ENCODE results near the gene PCDH9.

PCDH9 gene

DNA sequence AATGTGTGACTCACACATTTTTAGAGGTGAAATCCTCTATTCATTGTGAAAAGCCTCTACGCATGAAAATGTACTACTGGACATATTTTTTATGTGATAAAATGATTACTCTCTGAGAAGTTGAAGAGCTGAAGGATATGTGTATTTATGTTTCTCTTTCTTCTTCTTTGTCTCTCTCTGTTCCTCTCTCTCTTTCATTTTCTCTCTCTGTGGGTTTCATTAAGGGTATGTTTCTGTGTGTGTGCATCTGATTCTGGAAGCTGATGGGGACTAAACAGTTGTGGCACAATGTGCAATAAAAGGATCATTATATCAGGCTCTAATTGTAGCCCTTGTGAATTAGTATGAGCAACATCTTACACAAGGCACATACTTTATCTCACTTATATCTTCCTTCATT is 867.7 kb downstream of the PCDH9 start:
- no peaks in the 10 kb centered on the region for H3K36me3 ChIP-seq (ENCODE audit: low read depth)
- H3K4me3 ChIP-seq (ENCODE audit: severe bottlenecking): no peak overlapping the region
- TF ChIP-seq, protein P1, sequence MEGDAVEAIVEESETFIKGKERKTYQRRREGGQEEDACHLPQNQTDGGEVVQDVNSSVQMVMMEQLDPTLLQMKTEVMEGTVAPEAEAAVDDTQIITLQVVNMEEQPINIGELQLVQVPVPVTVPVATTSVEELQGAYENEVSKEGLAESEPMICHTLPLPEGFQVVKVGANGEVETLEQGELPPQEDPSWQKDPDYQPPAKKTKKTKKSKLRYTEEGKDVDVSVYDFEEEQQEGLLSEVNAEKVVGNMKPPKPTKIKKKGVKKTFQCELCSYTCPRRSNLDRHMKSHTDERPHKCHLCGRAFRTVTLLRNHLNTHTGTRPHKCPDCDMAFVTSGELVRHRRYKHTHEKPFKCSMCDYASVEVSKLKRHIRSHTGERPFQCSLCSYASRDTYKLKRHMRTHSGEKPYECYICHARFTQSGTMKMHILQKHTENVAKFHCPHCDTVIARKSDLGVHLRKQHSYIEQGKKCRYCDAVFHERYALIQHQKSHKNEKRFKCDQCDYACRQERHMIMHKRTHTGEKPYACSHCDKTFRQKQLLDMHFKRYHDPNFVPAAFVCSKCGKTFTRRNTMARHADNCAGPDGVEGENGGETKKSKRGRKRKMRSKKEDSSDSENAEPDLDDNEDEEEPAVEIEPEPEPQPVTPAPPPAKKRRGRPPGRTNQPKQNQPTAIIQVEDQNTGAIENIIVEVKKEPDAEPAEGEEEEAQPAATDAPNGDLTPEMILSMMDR (IDR thresholded peaks at IDR 0.05; ENCODE audit: poor library complexity, severe bottlenecking): no peak
- ATAC-seq (ENCODE audit: low read depth) (no peak), DNase-seq (ENCODE audit: low spot score) (no peak)
- no peaks in the 10 kb centered on the region for H3K27me3 ChIP-seq (ENCODE audit: insufficient read depth, poor library complexity, severe bottlenecking)
- H3K27ac ChIP-seq (ENCODE audit: poor library complexity, severe bottlenecking): no peak overlapping the region
- H3K9me3 ChIP-seq (ENCODE audit: severe bottlenecking): no peaks in the 10 kb centered on the region
- H3K4me1 ChIP-seq (ENCODE audit: insufficient read depth, poor library complexity, severe bottlenecking): no peaks in the 10 kb centered on the region

DNA sequence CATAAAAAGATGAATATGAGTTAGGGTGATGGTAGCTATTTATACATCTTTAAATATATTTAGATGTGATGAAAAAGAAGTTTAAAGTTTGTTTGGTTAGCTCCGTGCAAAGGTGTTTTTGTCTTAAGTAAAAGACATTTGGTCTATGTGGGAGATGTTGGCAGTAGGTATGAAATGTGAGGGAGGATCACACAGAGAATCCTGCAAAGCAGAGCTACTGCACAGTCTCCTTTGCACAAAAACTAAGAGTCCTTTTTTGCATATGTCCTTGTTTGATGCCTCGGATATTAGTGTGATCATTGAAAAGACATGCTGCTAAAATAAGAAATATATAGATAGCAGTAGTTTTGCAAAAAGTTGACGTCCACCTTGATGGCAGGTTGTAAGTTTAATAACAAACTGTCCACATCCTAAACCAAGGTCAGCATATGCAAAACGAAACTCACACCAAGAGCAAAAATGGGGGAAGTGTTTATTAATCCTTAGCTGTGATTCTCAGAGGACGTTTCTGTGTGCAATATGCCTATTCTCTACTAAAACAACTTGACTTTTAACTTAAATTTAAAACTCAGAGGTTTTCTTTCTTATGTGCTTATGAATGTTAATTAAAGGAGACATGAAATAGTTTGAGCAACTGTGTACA is 870.1 kb downstream of the PCDH9 start:
- Histone ChIP-seq H3K27me3 (ENCODE audit: insufficient read depth, poor library complexity, severe bottlenecking) (no peaks in the 10 kb centered on the region), H3K4me3 (ENCODE audit: severe bottlenecking) (no peak overlapping the region), H3K9me3 (ENCODE audit: severe bottlenecking) (no peaks in the 10 kb centered on the region), H3K4me1 (ENCODE audit: insufficient read depth, poor library complexity, severe bottlenecking) (no peaks in the 10 kb centered on the region), H3K36me3 (ENCODE audit: low read depth) (no peaks in the 10 kb centered on the region), H3K27ac (ENCODE audit: poor library complexity, severe bottlenecking) (no peak overlapping the region)
- DNase-seq (ENCODE audit: low spot score) (no peak), ATAC-seq (ENCODE audit: low read depth) (no peak)
- TF ChIP-seq, protein P1 (IDR thresholded peaks at IDR 0.05; ENCODE audit: poor library complexity, severe bottlenecking): no peak

DNA sequence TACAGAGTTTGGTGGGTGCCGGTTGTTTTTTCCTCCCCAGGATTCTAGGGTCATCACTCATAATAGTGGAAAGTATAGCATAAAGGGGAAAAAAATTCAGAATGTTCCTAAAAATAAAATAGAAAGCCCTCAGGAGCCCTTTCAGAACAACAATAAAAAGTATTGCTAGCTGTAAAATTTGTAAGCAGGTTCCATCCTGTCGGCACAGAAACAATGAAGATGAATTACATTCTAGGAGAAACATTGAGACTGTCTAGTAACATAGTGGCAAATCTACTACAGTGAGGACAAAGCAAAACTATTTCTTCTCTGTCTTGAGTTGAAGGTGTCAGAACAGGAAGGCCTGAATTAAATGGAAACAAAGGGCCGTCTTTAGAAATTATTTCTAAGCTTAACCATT is 870.7 kb downstream of the PCDH9 start:
- H3K4me1 ChIP-seq (ENCODE audit: insufficient read depth, poor library complexity, severe bottlenecking): no peaks in the 10 kb centered on the region
- no peak overlapping the region for H3K4me3 ChIP-seq (ENCODE audit: severe bottlenecking)
- TF ChIP-seq, protein P1 (IDR thresholded peaks at IDR 0.05; ENCODE audit: poor library complexity, severe bottlenecking): no peak
- H3K36me3 ChIP-seq (ENCODE audit: low read depth): no peaks in the 10 kb centered on the region
- no peaks in the 10 kb centered on the region for H3K9me3 ChIP-seq (ENCODE audit: severe bottlenecking)
- no peaks in the 10 kb centered on the region for H3K27me3 ChIP-seq (ENCODE audit: insufficient read depth, poor library complexity, severe bottlenecking)
- ATAC-seq (ENCODE audit: low read depth) (no peak), DNase-seq (ENCODE audit: low spot score) (no peak)
- H3K27ac ChIP-seq (ENCODE audit: poor library complexity, severe bottlenecking): no peak overlapping the region

DNA sequence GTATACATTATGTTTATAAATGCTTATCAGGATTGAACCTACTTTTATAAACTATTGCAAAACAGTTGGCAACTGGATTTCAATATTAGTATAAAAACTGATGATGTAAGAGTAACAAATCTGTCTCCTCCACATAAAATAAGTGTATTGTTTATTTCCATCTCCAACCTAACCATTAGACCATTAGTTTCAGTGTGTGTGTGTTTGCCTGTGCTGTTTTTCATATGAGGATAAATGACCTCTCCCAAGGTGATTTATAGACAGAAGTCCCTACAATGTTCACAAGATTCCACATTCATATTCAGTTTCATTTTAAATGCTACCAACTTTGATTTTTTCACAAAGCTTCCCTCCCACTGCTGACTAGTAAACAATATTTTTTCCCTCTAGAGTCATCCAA is 871.6 kb downstream of the PCDH9 start:
- ATAC-seq (ENCODE audit: low read depth) (no peak), DNase-seq (ENCODE audit: low spot score) (no peak)
- Histone ChIP-seq H3K36me3 (ENCODE audit: low read depth) (no peaks in the 10 kb centered on the region), H3K9me3 (ENCODE audit: severe bottlenecking) (no peaks in the 10 kb centered on the region), H3K4me1 (ENCODE audit: insufficient read depth, poor library complexity, severe bottlenecking) (no peaks in the 10 kb centered on the region), H3K27me3 (ENCODE audit: insufficient read depth, poor library complexity, severe bottlenecking) (no peaks in the 10 kb centered on the region), H3K4me3 (ENCODE audit: severe bottlenecking) (no peak overlapping the region), H3K27ac (ENCODE audit: poor library complexity, severe bottlenecking) (no peak overlapping the region)
- TF ChIP-seq, protein P1 (IDR thresholded peaks at IDR 0.05; ENCODE audit: poor library complexity, severe bottlenecking): no peak

DNA sequence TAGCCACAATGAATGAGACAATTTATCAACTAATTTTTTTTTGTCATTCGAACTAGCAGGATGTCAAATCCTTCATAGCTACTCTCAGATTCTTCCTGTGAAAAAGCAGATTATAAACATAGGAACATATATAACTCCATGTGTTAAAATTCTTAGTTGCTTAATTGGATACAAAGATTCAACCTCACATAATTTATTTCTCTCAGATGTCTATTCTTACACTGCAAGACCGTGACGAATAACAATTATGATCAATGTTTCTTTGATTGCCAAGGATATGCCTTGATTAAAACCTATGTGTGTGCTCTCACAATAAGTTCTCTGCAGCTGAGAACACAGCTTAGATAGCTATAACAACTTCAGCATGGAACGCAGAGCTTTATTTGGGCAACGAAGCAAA is 872.7 kb downstream of the PCDH9 start:
- Histone ChIP-seq H3K36me3 (ENCODE audit: low read depth) (no peaks in the 10 kb centered on the region), H3K27ac (ENCODE audit: poor library complexity, severe bottlenecking) (no peak overlapping the region), H3K4me3 (ENCODE audit: severe bottlenecking) (no peak overlapping the region), H3K9me3 (ENCODE audit: severe bottlenecking) (no peaks in the 10 kb centered on the region), H3K4me1 (ENCODE audit: insufficient read depth, poor library complexity, severe bottlenecking) (no peaks in the 10 kb centered on the region), H3K27me3 (ENCODE audit: insufficient read depth, poor library complexity, severe bottlenecking) (no peaks in the 10 kb centered on the region)
- ATAC-seq (ENCODE audit: low read depth) (no peak), DNase-seq (ENCODE audit: low spot score) (no peak)
- TF ChIP-seq, protein P1 (IDR thresholded peaks at IDR 0.05; ENCODE audit: poor library complexity, severe bottlenecking): no peak
